ENCODE data around the gene DUSP3. TPM values are rescaled to one million over a fixed set of nuclear protein-coding genes. Genes with fewer than 3 reads are reported as not detected.

Gene DUSP3
- total and polyA plus RNA-seq, 4 donors, result 40.3 to 49.0 (median 41.5) TPM

DNA sequence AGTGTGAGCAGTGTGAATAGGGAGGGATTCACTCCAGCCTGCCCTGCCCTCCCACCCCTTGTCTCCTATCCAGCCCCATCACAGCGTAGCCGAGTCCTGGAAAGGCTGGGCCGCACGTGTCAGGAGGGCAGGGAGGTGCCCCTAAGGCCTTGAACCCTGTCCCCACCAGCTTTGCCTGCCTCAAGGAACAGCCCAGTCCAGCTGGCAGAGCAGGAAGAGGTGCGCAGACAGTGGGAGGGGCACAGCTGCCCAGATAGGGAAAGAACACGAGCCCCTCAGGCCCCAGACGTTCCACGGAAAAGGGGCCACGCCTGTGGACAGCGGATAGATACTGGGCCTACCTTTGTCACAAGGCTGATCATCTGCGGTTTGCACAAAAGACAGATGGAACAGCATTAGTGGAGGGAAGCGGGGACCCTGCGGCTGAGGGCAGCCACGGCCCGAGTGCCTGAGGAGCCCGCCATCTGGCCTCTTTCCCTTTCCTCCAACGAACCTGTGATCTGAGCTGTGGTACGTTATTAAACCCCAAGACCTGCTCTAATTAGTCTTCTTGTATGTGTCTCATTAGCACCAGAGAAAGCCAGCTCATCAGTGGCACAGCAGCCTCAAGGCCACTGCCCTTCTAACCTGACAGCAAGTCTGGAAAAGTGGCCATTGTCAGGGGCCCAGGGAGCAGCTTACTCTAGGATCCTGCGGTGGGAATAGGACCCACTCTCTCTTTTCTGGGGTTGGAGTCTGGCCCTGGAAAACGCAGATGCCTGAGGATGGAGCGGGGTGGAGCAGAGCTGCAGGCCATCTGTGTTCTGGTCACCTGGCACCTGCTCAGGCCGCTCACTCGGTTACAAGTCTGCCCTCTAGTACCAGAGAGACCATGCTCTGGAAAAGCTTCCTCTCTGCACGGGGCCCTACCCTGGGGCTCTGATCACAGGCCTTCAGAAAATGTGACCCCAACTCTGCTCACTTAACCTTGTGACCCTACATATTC is 37.9 kb upstream of the DUSP3 start:
- no peak for DNase-seq (ENCODE audit: low read depth in 4 of 6, low spot score in 6 of 6)
- peaks cover 60% of the 10 kb centered on the region for H3K36me3 ChIP-seq (ENCODE audit: control insufficient read depth, insufficient read depth, low read length)
- H3K4me1 ChIP-seq (ENCODE audit: control insufficient read depth, insufficient read depth, low read length), result no peaks in the 10 kb centered on the region
- H3K27me3 ChIP-seq (ENCODE audit: control insufficient read depth, insufficient read depth, low read length), result no peaks in the 10 kb centered on the region
- H3K4me3 ChIP-seq (ENCODE audit: low read depth, low read length), result no peak overlapping the region
- no peak overlapping the region for H3K27ac ChIP-seq (ENCODE audit: low read depth, low read length)
- H3K9me3 ChIP-seq (ENCODE audit: control insufficient read depth, insufficient read depth, low read length), result no peaks in the 10 kb centered on the region
- 90% methylated on average over 21 of the region's 24 CpGs for WGBS (ENCODE audit: insufficient coverage)

DNA sequence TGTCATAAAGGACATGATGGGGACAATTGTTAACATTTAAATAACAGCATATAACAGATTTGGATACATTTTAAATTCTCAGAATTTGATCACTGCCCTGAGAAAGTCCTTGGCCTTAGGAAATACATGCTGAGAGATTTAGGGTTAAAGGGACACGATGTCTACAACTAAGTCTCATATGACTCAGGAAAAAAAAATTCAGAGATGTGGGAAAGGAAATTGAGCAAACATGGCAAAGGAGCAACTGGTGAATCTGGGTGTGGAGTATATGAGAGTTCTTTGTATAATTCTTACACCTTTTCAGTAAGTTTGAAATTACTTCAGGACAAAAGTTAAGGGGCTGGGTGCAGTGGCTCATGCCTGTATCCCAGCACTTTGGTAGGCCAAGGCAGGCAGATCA is 35.9 kb upstream of the DUSP3 start:
- no peak overlapping the region for H3K27ac ChIP-seq (ENCODE audit: low read depth, low read length)
- WGBS (ENCODE audit: insufficient coverage), result no CpG with 5 or more reads among the region's 1 CpG
- H3K9me3 ChIP-seq (ENCODE audit: control insufficient read depth, insufficient read depth, low read length), result no peaks in the 10 kb centered on the region
- DNase-seq (ENCODE audit: low read depth in 4 of 6, low spot score in 6 of 6), result no peak
- no peak overlapping the region for H3K4me3 ChIP-seq (ENCODE audit: low read depth, low read length)
- no peaks in the 10 kb centered on the region for H3K27me3 ChIP-seq (ENCODE audit: control insufficient read depth, insufficient read depth, low read length)
- H3K36me3 ChIP-seq (ENCODE audit: control insufficient read depth, insufficient read depth, low read length), result peaks cover 60% of the 10 kb centered on the region
- H3K4me1 ChIP-seq (ENCODE audit: control insufficient read depth, insufficient read depth, low read length), result no peaks in the 10 kb centered on the region

- Histone ChIP-seq H3K9me3 (ENCODE audit: control insufficient read depth, insufficient read depth, low read length) (no peaks in the 10 kb centered on the region), H3K27ac (ENCODE audit: low read depth, low read length) (no peak overlapping the region), H3K36me3 (ENCODE audit: control insufficient read depth, insufficient read depth, low read length) (peaks cover 58% of the 10 kb centered on the region), H3K4me3 (ENCODE audit: low read depth, low read length) (no peak overlapping the region), H3K27me3 (ENCODE audit: control insufficient read depth, insufficient read depth, low read length) (no peaks in the 10 kb centered on the region), H3K4me1 (ENCODE audit: control insufficient read depth, insufficient read depth, low read length) (no peaks in the 10 kb centered on the region)
- no peak for DNase-seq (ENCODE audit: low read depth in 4 of 6, low spot score in 6 of 6)
- WGBS (ENCODE audit: insufficient coverage), result 70% methylated on average over 7 of the region's 12 CpGs
These were observed 35.2 kb upstream of the DUSP3 start for GRCh38 chr17:43814026-43814425.

- 86% methylated on average over 3 of the region's 3 CpGs for WGBS (ENCODE audit: insufficient coverage)
These were observed 34.6 kb upstream of the DUSP3 start for GRCh38 chr17:43813386-43813785.

GRCh38 chr17:43812396-43813265 is 33.9 kb upstream of the DUSP3 start:
- Histone ChIP-seq H3K27me3 (ENCODE audit: control insufficient read depth, insufficient read depth, low read length) (no peaks in the 10 kb centered on the region), H3K9me3 (ENCODE audit: control insufficient read depth, insufficient read depth, low read length) (no peaks in the 10 kb centered on the region), H3K4me3 (ENCODE audit: low read depth, low read length) (no peak overlapping the region), H3K36me3 (ENCODE audit: control insufficient read depth, insufficient read depth, low read length) (peaks cover 53% of the 10 kb centered on the region), H3K4me1 (ENCODE audit: control insufficient read depth, insufficient read depth, low read length) (no peaks in the 10 kb centered on the region), H3K27ac (ENCODE audit: low read depth, low read length) (no peak overlapping the region)
- 89% methylated on average over 10 of the region's 10 CpGs for WGBS (ENCODE audit: insufficient coverage)
- DNase-seq (ENCODE audit: low read depth in 4 of 6, low spot score in 6 of 6), result no peak

More at GRCh38 chr17:43813386-43813785, 34.6 kb upstream of the DUSP3 start:
- Histone ChIP-seq H3K27ac (ENCODE audit: low read depth, low read length) (no peak overlapping the region), H3K36me3 (ENCODE audit: control insufficient read depth, insufficient read depth, low read length) (peaks cover 58% of the 10 kb centered on the region), H3K27me3 (ENCODE audit: control insufficient read depth, insufficient read depth, low read length) (no peaks in the 10 kb centered on the region), H3K9me3 (ENCODE audit: control insufficient read depth, insufficient read depth, low read length) (no peaks in the 10 kb centered on the region), H3K4me1 (ENCODE audit: control insufficient read depth, insufficient read depth, low read length) (no peaks in the 10 kb centered on the region), H3K4me3 (ENCODE audit: low read depth, low read length) (no peak overlapping the region)
- DNase-seq (ENCODE audit: low read depth in 4 of 6, low spot score in 6 of 6), result no peak

GRCh38 chr17:43810823-43811222 is 32.0 kb upstream of the DUSP3 start:
- H3K27me3 ChIP-seq (ENCODE audit: control insufficient read depth, insufficient read depth, low read length), result no peaks in the 10 kb centered on the region
- H3K4me1 ChIP-seq (ENCODE audit: control insufficient read depth, insufficient read depth, low read length), result no peaks in the 10 kb centered on the region
- no peak overlapping the region for H3K27ac ChIP-seq (ENCODE audit: low read depth, low read length)
- no peak overlapping the region for H3K4me3 ChIP-seq (ENCODE audit: low read depth, low read length)
- DNase-seq (ENCODE audit: low read depth in 4 of 6, low spot score in 6 of 6), result no peak
- no peaks in the 10 kb centered on the region for H3K9me3 ChIP-seq (ENCODE audit: control insufficient read depth, insufficient read depth, low read length)
- WGBS (ENCODE audit: insufficient coverage), result 82% methylated on average over 2 of the region's 5 CpGs
- H3K36me3 ChIP-seq (ENCODE audit: control insufficient read depth, insufficient read depth, low read length), result peaks cover 44% of the 10 kb centered on the region

DNA sequence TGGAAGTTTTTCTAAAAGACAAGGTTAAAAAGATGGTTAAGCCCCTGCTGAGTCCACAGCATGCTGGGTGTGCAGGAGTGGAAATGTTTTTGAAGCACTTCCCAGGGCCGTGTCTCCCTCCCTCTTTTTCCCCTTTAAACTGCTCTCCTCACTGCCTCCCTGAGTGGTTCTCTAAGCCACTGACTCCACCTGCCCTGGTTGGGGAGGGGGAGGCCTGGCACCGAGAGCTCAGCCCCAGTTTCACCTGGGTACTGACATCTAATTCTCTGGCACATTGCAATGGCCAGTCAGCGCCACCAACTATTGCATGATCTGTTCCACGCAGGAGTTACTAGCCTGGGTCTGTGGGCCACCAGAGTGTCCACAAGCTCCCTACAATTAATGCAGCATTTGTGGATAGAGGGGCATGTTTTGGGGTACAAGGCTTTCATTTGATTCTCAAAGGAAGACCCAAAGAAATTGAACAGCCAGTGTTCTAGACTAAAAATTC is 31.5 kb upstream of the DUSP3 start:
- H3K4me1 ChIP-seq (ENCODE audit: control insufficient read depth, insufficient read depth, low read length), result no peaks in the 10 kb centered on the region
- no peaks in the 10 kb centered on the region for H3K27me3 ChIP-seq (ENCODE audit: control insufficient read depth, insufficient read depth, low read length)
- no peak overlapping the region for H3K27ac ChIP-seq (ENCODE audit: low read depth, low read length)
- no peaks in the 10 kb centered on the region for H3K9me3 ChIP-seq (ENCODE audit: control insufficient read depth, insufficient read depth, low read length)
- H3K4me3 ChIP-seq (ENCODE audit: low read depth, low read length), result no peak overlapping the region
- DNase-seq (ENCODE audit: low read depth in 4 of 6, low spot score in 6 of 6), result no peak
- peaks cover 40% of the 10 kb centered on the region for H3K36me3 ChIP-seq (ENCODE audit: control insufficient read depth, insufficient read depth, low read length)
- 77% methylated on average over 4 of the region's 4 CpGs for WGBS (ENCODE audit: insufficient coverage)

DNA sequence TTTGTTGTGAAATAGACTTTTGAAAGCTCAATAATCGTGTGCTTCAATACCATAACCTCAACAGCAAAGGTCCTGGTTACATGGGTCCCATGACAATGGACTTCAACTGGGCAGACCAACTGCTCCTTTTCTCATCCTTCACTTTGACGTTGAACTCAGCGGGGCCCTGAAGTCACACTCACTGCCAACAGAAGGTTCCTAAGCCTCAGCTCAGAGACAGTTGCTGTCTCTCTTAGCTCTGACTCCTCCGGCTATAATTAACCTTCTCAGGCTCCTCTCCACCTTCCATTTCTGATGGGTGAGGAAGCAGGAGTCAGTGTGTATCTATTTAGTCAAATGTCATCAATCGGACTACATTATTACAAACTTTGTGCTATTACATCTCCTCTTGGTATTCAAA is 30.3 kb upstream of the DUSP3 start:
- H3K36me3 ChIP-seq (ENCODE audit: control insufficient read depth, insufficient read depth, low read length), result peaks cover 40% of the 10 kb centered on the region
- H3K27me3 ChIP-seq (ENCODE audit: control insufficient read depth, insufficient read depth, low read length), result no peaks in the 10 kb centered on the region
- no peak overlapping the region for H3K4me3 ChIP-seq (ENCODE audit: low read depth, low read length)
- 70% methylated on average over 2 of the region's 5 CpGs for WGBS (ENCODE audit: insufficient coverage)
- DNase-seq (ENCODE audit: low read depth in 4 of 6, low spot score in 6 of 6), result no peak
- no peaks in the 10 kb centered on the region for H3K9me3 ChIP-seq (ENCODE audit: control insufficient read depth, insufficient read depth, low read length)
- no peak overlapping the region for H3K27ac ChIP-seq (ENCODE audit: low read depth, low read length)
- H3K4me1 ChIP-seq (ENCODE audit: control insufficient read depth, insufficient read depth, low read length), result no peaks in the 10 kb centered on the region

- Histone ChIP-seq H3K27ac (ENCODE audit: low read depth, low read length) (no peak overlapping the region), H3K9me3 (ENCODE audit: control insufficient read depth, insufficient read depth, low read length) (no peaks in the 10 kb centered on the region), H3K4me1 (ENCODE audit: control insufficient read depth, insufficient read depth, low read length) (no peaks in the 10 kb centered on the region), H3K27me3 (ENCODE audit: control insufficient read depth, insufficient read depth, low read length) (no peaks in the 10 kb centered on the region), H3K36me3 (ENCODE audit: control insufficient read depth, insufficient read depth, low read length) (peaks cover 29% of the 10 kb centered on the region), H3K4me3 (ENCODE audit: low read depth, low read length) (no peak overlapping the region)
- WGBS (ENCODE audit: insufficient coverage), result 100% methylated on average over 1 of the region's 4 CpGs
- DNase-seq (ENCODE audit: low read depth in 4 of 6, low spot score in 6 of 6), result no peak
These were observed 29.3 kb upstream of the DUSP3 start for GRCh38 chr17:43808076-43808475.

Data from spinal cord (tissue), 10 donors.